GM12865 (cell line): ENCODE data around the gene ACTL10.
A peak's percentile ranks its signal among the peaks of the same experiment; 100 is the strongest.

ENCODE experiments used
- DNase-seq: peaks from one replicate; pipeline ENCODE4 v3.0.0; 2010; ENCODE audit warnings: low read depth
- H3K4me3 ChIP-seq: 2 replicates; pipeline ENCODE4 v1.5.1; 2011; ENCODE audit warnings: mild to moderate bottlenecking, low read depth, low read length, control low read depth
- CTCF ChIP-seq: IDR thresholded peaks from 2 replicates; pipeline ENCODE4 v1.5.1; 2011; ENCODE audit warnings: low read length, control low read depth, low read depth, inconsistent platforms; ENCODE audit not compliant: insufficient read depth; ENCODE audit errors: missing control alignments

Gene ACTL10

GRCh38 chr20:33658929-33659328 is 7.8 kb upstream of the ACTL10 start:
- no peak for DNase-seq
- H3K4me3 ChIP-seq: no peak overlapping the region
- no peak for TF ChIP-seq CTCF

GRCh38 chr20:33659341-33660034 is 7.3 kb upstream of the ACTL10 start:
- no peak for DNase-seq
- H3K4me3 ChIP-seq: no peak overlapping the region
- no peak for TF ChIP-seq CTCF

GRCh38 chr20:33660035-33660684 is 6.6 kb upstream of the ACTL10 start:
- no peak overlapping the region for H3K4me3 ChIP-seq
- DNase-seq: no peak
- TF ChIP-seq CTCF: no peak

- no peak for TF ChIP-seq CTCF
- no peak overlapping the region for H3K4me3 ChIP-seq
- DNase-seq: no peak
These were observed 6.1 kb upstream of the ACTL10 start for GRCh38 chr20:33660685-33661058.

GRCh38 chr20:33662172-33662571 is 4.6 kb upstream of the ACTL10 start, which contains the start of gene C20orf144:
TSS of gene C20orf144 (plus strand) at chr20:33662327. CDS start at chr20:33662346, 19 bp downstream.
- no peak for TF ChIP-seq CTCF
- peak within 1 kb of the TSS; percentile 78 for H3K4me3 ChIP-seq
- DNase-seq: no peak

GRCh38 chr20:33663161-33664084 is 3.3 kb upstream of the ACTL10 start:
- peak; percentile 92 for DNase-seq
- H3K4me3 ChIP-seq: peak overlapping the region; percentile 78
- no peak for TF ChIP-seq CTCF
